ENCODE data around the gene FAM187B. TPM values are rescaled to one million over a fixed set of nuclear protein-coding genes. Genes with fewer than 3 reads are reported as not detected.
"Not testable (repeated sequence)": the region's sequence is repeated elsewhere in the genome, so short reads cannot be mapped to it uniquely, and the experiment has no call there.

Gene FAM187B
- total and polyA plus RNA-seq, 2 donors (not counting 1 experiment from before 2014, with no cell fraction given), result 0.25 TPM; not detected in 1

- H3K4me1 Mint-ChIP-seq, result peaks cover 19% of the 10 kb centered on the region
- ATAC-seq (ENCODE audit: low read depth) (peak; percentile 81), DNase-seq (peak; percentile 67)
- Histone ChIP-seq H3K79me2 (ENCODE audit: control insufficient read depth, insufficient read depth, low read length) (no peaks in the 10 kb centered on the region), H3K9ac (ENCODE audit: low read length) (peak overlapping the region; percentile 18), H3K4me3 (ENCODE audit: control extremely low read depth in 1 of 5, extremely low read depth in 1 of 5, insufficient read depth in 1 of 5, low read depth in 2 of 5, low read length in 4 of 5) (peak overlapping the region in 1 of 5 experiments; percentile 12), H3K9me3 (ENCODE audit: control extremely low read depth in 1 of 3, control insufficient read depth in 2 of 3, insufficient read depth in 1 of 3, low read length in 2 of 3) (peaks cover 0 to 9% (median 6%) of the 10 kb centered on the region in 3 donors), H3K27ac (ENCODE audit: low read length in 2 of 2) (peak overlapping the region; percentile 26 to 57), H3K27me3 (replicated peaks in 1 of 4; ENCODE audit: control extremely low read depth in 1 of 4, control insufficient read depth in 3 of 4, insufficient read depth in 4 of 4, low read length in 3 of 4) (no peaks in the 10 kb centered on the region), H4K20me1 (ENCODE audit: control insufficient read depth, insufficient read depth, low read length, poor library complexity, severe bottlenecking) (no peaks in the 10 kb centered on the region), H2AFZ (ENCODE audit: insufficient read depth, low read depth, low read length, poor library complexity, severe bottlenecking) (peak overlapping the region; percentile 46), H3K36me3 (replicated peaks in 1 of 2; ENCODE audit: control extremely low read depth in 1 of 2, control insufficient read depth in 1 of 2, extremely low read depth in 1 of 2, insufficient read depth in 2 of 2, low read length in 1 of 2) (no peaks in the 10 kb centered on the region), H3K4me2 (replicated peaks; ENCODE audit: low read depth, low read length, poor library complexity, severe bottlenecking) (peak overlapping the region; percentile 61), H3K4me1 (ENCODE audit: control insufficient read depth in 2 of 2, insufficient read depth in 2 of 2, low read length in 2 of 2) (peaks cover 13 to 18% of the 10 kb centered on the region in 2 donors)
- H3K27me3 Mint-ChIP-seq, result peaks cover 9% of the 10 kb centered on the region
- POLR2A ChIA-PET, result interaction anchor here (0.6 to 1.4 kb wide), 8 partner anchors 24 to 168 kb away, joined by 3 to 10 read pairs (median 5); partner anchors contain the start of gene FXYD5
- intact Hi-C loops (cut with micrococcal nuclease), result no loop called here
- no peak for TF ChIP-seq CTCF (IDR thresholded peaks at IDR 0.05)
- no peak for TF ChIP-seq EZH2 (IDR thresholded peaks at IDR 0.05; ENCODE audit: borderline replicate concordance, insufficient read depth, low read depth, low read length, poor library complexity, severe bottlenecking)
- no CpG with 5 or more reads among the region's 1 CpG for WGBS (ENCODE audit: insufficient coverage)
- peak overlapping the region; percentile 87 for H3K27ac Mint-ChIP-seq
- no peaks in the 10 kb centered on the region for H3K9me3 Mint-ChIP-seq (ENCODE audit: insufficient read depth)
- peak overlapping the region; percentile 58 for H3K4me3 Mint-ChIP-seq
- CTCF ChIA-PET, result interaction anchor here (0.8 to 2.5 kb wide), 9 partner anchors 10 to 255 kb away, joined by 3 to 9 read pairs (median 4); partner anchors contain the start of genes FXYD5 and LGI4
Observed at GRCh38 chr19:35240327-35240726, 11.8 kb upstream of the FAM187B start.

- H3K27ac ChIP-seq (ENCODE audit: low read length in 2 of 2), result peak overlapping the region in 1 of 2 donors; percentile 57
Observed at GRCh38 chr19:35239597-35239996, 11.1 kb upstream of the FAM187B start.

More at GRCh38 chr19:35239597-35239996, 11.1 kb upstream of the FAM187B start:
- CTCF ChIA-PET, result interaction anchor here (0.8 to 2.5 kb wide), 8 partner anchors 11 to 256 kb away, joined by 3 to 9 read pairs (median 4); partner anchors contain the start of genes FXYD5 and LGI4
- H3K27me3 ChIP-seq (replicated peaks in 1 of 4; ENCODE audit: control extremely low read depth in 1 of 4, control insufficient read depth in 3 of 4, insufficient read depth in 4 of 4, low read length in 3 of 4); H3K36me3 ChIP-seq (replicated peaks in 1 of 2; ENCODE audit: control extremely low read depth in 1 of 2, control insufficient read depth in 1 of 2, extremely low read depth in 1 of 2, insufficient read depth in 2 of 2, low read length in 1 of 2); DNase-seq; H4K20me1 ChIP-seq (ENCODE audit: control insufficient read depth, insufficient read depth, low read length, poor library complexity, severe bottlenecking); intact Hi-C loops (cut with micrococcal nuclease); H3K4me3 ChIP-seq (ENCODE audit: control extremely low read depth in 1 of 5, extremely low read depth in 1 of 5, insufficient read depth in 1 of 5, low read depth in 2 of 5, low read length in 4 of 5); ATAC-seq (ENCODE audit: low read depth); H3K9me3 Mint-ChIP-seq (ENCODE audit: insufficient read depth); H3K27me3 Mint-ChIP-seq; H3K9me3 ChIP-seq (ENCODE audit: control extremely low read depth in 1 of 3, control insufficient read depth in 2 of 3, insufficient read depth in 1 of 3, low read length in 2 of 3); H3K79me2 ChIP-seq (ENCODE audit: control insufficient read depth, insufficient read depth, low read length); H3K4me2 ChIP-seq (replicated peaks; ENCODE audit: low read depth, low read length, poor library complexity, severe bottlenecking); H2AFZ ChIP-seq (ENCODE audit: insufficient read depth, low read depth, low read length, poor library complexity, severe bottlenecking): not testable (repeated sequence)
- peaks cover 19% of the 10 kb centered on the region for H3K4me1 Mint-ChIP-seq
- Histone ChIP-seq H3K9ac (ENCODE audit: low read length) (peak overlapping the region; percentile 18), H3K4me1 (ENCODE audit: control insufficient read depth in 2 of 2, insufficient read depth in 2 of 2, low read length in 2 of 2) (peaks cover 13 to 18% of the 10 kb centered on the region in 2 donors)
- peak overlapping the region; percentile 58 for H3K4me3 Mint-ChIP-seq
- peak overlapping the region; percentile 87 for H3K27ac Mint-ChIP-seq
- WGBS (ENCODE audit: insufficient coverage), result no CpG with 5 or more reads among the region's 1 CpG
- POLR2A ChIA-PET, result interaction anchor here (1.2 to 1.4 kb wide), 3 partner anchors 25 to 28 kb away, joined by 6 to 10 read pairs (median 7); no protein-coding TSS in a partner anchor

Data from B cell (primary cell).